Ovary (tissue), 3 donors: Measurements from ENCODE around the gene FAM24B.

ENCODE experiments used
- EP300 ChIP-seq: sonication (generic); formaldehyde crosslinking; IDR thresholded peaks from one replicate; pipeline ENCODE4 v1.6.1; 2017; ENCODE audit warnings: antibody characterized with exemption
- POLR2A ChIP-seq: fragments of 450-650 bp; IDR thresholded peaks from one replicate; pipeline ENCODE4 v1.6.1; 2017; ENCODE audit warnings: antibody characterized with exemption, mild to moderate bottlenecking, moderate library complexity
- TF ChIP-seq, protein P1 (sequence below), 3 donors: fragments of 450-650 bp in 2 of 3; fragments of 200-600 bp in 1 of 3; IDR thresholded peaks; one replicate each; pipeline versions ENCODE4 v1.5.1 to v1.8.0; 2016 to 2022; ENCODE audit warnings: antibody characterized with exemption in 3 of 3, mild to moderate bottlenecking in 1 of 3
- donor health status: DM: no; HTN: no; CAD: no.

DNA sequence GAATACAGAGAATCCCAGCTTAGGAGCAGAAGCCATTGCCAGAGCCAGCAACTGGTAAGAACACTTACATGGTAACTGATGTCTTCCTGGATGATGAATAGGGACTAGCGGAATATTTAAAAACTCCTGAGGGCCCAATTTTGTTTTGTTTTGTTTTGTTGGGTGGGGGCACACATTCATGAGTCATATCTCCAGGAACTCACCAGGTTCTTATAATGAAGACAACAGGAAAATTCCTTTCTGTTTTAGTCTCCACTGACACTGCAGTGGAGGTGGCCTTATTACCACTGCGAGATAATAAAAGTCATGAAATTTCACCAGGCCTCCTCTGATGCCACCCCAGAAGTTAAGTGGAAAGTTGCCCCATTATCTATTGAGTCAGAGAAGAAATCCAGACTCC, 27.1 kb downstream of the FAM24B start:
- TF ChIP-seq, protein P1, sequence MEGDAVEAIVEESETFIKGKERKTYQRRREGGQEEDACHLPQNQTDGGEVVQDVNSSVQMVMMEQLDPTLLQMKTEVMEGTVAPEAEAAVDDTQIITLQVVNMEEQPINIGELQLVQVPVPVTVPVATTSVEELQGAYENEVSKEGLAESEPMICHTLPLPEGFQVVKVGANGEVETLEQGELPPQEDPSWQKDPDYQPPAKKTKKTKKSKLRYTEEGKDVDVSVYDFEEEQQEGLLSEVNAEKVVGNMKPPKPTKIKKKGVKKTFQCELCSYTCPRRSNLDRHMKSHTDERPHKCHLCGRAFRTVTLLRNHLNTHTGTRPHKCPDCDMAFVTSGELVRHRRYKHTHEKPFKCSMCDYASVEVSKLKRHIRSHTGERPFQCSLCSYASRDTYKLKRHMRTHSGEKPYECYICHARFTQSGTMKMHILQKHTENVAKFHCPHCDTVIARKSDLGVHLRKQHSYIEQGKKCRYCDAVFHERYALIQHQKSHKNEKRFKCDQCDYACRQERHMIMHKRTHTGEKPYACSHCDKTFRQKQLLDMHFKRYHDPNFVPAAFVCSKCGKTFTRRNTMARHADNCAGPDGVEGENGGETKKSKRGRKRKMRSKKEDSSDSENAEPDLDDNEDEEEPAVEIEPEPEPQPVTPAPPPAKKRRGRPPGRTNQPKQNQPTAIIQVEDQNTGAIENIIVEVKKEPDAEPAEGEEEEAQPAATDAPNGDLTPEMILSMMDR (IDR thresholded peaks at IDR 0.05), result no peak
- TF ChIP-seq POLR2A, result no peak
- TF ChIP-seq EP300, result no peak
